Fibroblast of skin of right quadriceps (primary cell): Measurements from ENCODE around the gene CMYA5.

Experiments
- DNase-seq: peaks from one replicate; pipeline ENCODE4 v3.0.0-alpha.2; 2013

The CMYA5 gene

DNA sequence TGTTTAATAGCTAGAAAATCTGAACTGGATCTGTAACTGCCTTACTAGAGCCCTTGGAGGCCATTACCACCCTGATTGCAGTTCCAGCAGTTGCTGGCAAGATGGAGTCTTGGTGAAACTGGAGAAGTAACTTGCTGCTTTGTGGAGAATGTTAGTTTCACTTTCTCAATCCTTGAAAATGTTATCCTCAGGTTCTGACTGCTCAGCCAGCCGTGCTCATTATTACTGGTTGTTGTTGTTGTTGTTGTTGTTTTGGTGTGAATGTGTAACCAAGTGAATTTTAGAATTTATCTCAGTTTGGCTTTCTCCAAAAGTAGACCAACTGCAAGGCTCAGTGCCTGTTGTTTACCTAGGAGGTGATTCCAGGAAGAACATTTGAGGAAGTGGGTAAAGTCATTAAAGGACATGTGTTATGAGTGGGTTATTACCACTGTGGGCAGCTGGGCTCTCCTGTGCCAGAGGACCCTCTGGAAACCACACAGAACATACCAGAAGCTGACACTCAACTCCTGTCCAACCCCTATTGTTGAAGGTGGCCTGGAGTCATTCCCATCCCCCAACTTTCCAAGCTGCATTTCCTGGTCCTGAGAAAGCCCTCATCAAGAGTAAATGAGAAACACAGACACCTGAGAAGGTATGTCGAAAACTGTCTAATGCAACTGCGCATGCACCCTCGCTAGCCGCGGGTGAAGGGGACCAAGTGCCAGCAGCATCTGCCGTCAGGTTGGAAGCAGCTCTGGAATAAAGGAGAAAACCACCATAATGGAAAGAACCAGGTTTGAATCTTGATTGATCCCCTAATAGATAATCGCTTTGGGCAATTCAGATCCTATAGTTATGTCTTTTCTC, 111.6 kb downstream of the CMYA5 start:
- DNase-seq: no peak

DNA sequence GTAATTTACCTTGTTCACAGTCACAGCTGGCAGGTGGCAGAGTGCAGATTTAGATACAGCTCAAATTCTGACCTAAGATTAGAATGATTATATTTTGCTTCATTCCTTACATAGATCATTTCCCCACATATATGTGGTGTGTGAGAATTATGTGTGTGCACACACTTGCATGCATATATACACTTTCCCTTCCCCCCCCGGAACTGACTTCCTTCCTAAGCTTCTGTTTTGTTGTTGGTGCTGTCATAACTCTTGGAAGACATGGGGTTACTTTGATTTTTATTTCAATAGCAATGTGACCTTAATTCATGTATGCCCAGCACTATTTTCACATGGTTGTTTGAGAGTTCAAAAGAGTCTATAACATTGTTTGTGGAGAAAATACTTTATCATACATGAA, 112.8 kb downstream of the CMYA5 start:
- no peak for DNase-seq

DNA sequence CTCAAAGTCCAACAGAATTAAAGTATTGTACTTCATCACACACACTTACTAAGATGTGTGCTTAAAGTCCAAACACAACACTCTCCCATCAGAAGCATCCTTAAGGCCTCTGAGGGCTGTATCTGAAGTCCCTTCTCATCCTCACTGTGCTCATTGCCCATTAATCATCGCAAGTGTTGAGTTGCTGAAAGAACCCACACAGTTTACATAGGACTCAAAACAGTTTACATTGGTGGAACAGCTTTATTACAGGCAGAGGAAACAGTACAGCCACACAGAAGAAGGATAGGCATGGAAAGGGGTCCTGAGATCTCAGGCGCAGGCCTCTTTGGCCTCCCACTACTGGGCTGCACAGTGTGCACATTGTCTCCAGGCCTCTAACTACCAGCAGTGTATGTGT, 113.4 kb downstream of the CMYA5 start:
- no peak for DNase-seq

DNA sequence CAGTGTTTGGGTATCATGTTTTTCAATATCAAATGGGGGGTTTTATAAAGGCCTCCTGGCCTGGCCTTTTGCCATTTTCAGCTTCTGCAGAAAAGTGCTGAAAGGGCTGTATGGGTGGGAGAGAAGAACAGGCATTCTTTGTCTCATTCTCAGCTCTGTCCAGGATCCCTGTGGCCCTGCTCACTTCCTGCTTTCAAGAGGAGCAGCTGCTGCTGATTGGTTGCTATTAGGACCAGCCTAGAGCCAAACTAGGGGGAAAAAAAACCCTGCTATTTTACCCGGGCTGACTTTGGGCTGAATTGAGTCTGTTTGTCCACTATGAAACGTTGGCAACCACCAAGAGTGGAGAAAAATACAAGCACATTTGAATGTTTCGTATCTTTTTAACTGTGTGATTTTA, 117.1 kb downstream of the CMYA5 start:
- peak; percentile 14 for DNase-seq

DNA sequence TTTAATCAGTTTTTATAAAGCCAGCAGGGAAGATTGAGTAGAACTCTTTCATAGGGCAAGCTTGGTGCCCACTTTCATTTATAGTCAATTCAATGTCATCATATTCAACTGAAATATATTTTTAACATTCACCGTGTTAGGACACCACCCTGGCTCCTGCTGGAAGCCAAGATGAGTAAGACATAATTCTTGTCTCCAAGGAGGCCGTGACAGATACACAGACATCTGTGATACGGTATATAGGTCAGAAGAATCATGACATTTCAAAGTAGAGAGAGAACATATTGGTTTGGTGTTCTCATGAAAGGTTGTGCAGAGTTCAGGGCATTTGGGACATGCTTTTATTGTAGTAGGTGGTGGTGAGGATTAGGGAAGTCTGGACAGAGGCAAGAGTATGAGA, 120.1 kb downstream of the CMYA5 start:
- no peak for DNase-seq

DNA sequence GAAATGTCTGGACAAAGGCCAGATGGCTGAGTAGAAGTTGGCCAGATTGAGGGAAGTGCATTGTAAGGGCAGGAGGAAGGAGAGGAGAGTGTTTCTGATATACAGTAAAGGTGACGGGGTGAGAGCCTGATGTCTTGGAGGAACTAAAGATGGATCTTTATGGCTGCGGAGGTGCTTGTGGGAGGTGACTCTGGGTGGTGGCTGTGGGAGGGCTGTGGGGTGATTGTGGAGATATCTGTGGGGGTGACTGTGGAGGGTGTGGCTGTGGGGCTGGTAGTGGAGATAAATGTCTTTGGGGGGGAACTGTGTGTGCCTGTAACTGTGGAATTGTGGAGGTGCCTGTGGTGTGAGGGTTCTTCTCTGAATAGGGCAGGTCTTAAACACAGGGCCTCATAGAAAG, 121.4 kb downstream of the CMYA5 start:
- DNase-seq: no peak

DNA sequence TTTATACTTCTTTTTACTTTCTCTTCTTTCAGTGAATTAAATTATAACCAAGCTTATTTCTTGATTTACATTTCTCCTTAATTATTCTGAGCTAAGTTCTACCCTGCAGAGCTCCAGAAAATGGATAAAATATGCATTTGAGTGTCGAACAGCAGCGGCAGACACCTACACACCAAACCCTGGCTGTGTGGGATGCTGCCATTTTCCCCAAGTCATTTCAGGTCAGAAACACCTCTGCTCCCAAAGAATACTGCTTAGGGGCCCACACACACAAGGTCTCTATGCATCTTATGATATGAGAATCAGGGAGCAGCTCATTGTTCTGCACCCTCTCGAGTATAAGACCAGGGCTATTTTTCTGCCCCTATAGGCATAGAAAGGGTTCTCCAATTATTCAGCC, 122.3 kb downstream of the CMYA5 start:
- DNase-seq: no peak

DNA sequence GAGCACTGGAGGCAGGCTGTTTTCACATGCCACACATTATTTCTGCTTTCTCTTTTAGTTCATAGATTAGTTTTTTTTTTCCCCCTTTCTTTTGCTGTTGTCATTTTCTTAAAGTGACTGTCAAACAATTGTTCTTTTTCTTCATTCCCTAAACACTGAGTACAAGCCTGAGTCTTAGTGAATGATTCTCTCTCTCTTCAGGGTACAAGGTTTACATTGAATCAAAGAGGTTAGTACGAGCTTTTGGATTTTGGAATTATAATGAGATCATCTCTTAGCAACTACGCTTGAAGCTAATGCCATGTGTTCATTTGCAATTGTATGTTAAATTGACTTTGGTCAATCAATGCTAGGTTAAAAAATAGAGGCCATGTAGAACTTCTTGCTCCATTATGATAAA, 125.1 kb downstream of the CMYA5 start:
- DNase-seq: no peak

DNA sequence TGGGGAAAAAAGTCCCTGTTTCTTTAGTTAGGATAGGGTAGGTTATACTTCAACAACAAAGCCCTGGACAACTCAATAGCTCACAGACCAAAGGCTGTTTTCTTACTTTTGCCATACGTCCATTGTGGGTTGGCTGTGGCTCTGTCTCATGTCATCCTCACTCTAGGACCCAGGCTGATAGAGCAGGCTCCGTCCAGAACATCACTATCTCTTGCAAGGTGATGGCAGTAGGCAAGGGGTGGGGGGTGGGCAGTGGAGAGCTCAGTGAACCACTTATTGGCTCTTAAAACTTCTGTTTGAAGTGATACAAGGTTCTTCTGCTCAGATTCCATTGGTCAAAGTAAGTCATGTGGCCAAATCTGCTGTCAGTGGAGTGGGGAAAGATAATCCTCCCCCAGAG, 126.4 kb downstream of the CMYA5 start:
- no peak for DNase-seq

DNA sequence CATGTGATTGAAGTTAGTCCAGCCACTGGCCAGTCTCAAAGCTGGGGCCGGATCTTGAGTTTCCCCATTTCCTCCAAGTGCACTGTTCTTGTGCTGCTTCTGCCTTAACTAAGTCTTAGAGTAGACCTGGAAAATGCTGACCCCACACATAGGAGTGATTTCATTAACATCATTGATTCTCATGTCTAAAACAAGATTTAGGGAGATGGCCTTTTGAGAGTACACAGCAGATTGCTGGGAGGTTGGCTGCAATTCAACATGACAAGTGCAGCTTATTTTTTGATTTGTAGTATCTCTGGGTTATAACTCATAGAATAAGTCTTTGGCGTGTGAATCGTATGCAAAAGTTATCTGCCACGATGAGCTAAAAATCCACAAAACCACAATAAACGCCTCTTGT, 131.0 kb downstream of the CMYA5 start:
- DNase-seq: no peak

DNA sequence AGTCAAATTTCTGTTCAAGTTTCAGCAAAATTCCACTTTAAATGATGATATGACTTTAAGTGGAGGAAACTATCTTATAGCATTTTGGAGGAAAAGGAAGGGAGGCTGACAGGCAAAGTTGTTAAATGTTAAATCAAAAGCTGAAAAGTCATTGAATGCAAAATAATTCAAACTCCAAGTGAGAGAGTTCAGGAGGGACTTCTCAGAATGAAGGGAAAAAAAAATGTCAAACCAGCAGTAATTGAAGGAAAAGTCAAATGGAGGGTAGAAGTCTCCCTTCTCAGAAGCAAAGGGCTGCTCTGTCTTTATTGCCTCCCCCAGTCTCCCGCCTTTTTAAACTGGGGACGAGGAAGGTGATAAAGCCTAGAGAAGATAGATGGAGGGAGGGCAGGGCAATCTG, 134.8 kb downstream of the CMYA5 start:
- DNase-seq: no peak

DNA sequence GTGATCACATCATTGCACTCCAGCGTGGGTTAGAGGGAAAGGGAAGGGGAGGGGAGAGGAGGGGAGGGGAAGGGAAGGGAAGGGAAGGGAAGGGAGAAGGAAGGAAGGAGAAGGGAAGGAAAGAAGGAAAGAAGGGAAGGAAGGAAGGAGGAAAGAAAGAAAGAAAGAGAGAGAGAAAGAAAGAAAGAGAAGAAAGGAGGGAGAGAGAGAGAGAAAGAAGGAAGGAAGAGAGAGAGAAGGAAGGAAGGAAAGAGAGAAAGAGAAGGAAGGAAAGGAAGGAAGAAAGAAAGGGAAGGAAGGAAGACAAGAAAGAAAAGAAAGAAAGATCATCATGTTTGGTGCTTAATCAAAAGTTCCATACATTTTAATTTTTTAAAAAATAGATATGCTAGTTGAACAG, 136.2 kb downstream of the CMYA5 start:
- DNase-seq: no peak

DNA sequence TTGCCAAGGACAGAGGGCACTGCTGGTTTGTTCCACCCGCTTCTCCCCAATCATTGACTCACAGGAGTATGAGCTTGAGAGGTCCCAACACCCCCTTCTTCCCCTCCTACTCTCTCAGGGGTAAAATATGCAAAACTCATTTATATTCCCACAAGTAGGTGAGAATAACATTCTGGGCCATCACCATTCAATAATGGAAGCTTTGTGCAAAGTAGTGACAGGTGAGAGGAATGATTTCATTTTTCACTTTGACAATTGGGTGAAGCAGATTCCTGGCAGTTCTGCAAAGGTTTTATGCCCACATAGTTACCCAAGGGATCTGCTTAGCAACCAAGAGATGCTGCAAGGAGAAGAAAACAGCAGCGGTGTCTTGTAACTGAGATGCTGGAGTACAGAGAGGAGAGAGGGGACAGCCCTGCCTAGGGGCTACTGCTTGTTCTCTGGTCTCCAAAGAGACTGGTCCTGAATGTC, 137.6 kb downstream of the CMYA5 start:
- no peak for DNase-seq

DNA sequence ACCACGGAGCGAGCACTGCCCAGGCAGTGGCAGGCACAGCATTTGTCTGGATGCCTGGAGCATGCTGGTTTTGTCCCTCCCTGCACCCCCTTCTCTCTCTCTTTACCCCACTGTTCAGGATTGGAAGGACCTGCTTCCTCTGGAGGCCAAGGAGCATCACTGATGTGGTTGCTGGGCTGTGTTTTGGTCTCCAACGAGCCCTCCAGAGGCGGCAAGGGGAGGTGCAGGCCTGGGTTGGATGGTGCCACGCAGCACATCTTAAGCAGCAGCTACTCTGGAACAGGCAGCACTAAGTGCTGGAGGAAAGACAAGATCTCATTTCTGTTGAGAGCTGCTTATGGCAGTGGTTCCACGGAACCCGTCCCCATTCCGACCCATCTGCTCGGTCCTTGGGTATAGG, 139.6 kb downstream of the CMYA5 start:
- no peak for DNase-seq

DNA sequence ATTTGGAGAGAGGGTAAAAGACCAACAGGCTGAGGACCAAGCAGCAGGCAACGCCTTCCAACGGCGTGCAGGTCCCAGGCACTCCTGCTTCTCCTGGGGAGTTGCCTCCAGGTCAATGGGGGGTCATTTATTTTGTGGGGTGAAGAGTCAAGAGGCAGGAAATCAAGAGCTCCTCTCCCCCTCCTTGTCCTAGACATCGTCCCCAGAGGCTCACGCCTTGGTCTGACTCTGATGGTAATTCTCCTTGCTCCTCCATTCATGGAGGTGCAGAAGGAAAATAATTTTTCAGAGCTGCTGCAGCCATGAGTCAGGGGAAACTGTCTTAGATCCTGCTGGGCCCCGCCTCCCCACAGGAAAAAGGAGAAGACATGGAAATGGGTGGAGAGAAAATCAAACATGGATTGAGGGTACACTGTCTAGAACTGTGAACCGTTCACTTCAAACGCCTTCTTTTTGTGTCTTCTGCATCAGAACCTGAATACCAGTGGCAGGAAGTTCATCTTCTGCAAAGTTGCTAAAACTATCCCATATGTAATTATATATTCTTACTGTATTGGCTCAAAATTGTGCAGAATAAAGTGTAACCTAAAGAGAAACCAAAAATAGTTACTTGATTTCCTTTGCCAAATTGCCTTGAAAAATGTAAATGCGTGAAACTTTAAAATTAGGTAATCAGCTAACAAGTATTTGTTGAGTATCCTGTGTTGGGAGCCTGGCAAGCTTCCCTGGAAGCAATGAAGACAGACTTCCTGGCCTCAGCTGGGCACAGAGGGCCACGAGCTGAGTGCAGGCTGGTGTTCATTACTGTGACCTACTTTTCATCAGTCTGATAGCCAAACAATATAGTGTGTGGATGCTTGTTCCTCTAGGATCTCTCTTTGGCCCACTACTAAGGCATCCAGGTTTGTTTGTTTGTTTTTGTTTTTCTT, 142.0 kb downstream of the CMYA5 start:
- DNase-seq: no peak

DNA sequence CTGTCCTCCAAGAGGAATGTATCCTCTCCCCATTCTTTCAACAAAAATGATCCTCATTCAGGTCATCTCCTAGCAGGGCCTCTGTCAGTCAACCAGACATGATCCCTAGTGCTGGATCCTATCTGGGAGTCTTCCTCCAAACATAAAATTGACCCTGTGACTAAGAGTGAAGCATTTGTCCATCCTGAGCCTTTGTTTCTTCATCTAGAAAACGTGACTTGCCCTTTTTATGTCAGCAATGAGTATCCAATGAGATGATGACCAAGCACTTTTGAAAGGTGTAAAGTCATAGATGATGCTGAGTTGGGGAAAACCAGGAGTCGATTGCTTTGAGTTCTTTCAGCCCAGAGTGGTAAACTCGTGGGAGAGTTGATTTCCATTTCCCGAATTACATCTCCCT, 143.3 kb downstream of the CMYA5 start:
- no peak for DNase-seq

DNA sequence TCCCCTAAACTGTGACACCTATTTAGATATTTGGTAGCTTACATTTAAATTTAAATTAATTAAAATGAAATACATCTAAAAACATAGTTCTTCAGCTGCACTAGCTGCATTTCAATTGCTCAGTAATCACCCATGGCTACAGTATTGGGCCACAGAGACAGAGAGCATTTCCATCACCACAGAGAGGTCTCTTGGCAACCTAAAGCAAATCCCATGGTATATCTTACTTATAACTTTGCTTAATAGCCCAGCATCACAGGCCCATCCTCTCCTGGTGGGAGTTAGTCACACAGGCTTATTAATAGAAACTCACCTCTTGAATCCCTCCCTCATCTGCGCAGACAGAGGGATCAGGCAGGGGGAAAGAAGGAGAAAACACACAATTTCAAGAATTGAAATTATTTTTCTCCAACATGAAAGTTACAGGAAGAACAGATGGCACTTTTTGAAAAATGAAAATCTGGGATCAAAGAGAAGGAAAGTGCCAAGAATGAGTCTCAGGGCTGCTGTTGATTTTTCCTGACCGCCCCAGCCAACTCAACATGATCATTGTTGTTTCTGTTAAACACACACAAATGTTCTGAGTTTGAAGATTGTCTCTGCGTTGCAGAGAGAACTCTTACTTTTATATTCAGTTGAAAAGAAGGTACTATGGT, 144.6 kb downstream of the CMYA5 start:
- DNase-seq: no peak

DNA sequence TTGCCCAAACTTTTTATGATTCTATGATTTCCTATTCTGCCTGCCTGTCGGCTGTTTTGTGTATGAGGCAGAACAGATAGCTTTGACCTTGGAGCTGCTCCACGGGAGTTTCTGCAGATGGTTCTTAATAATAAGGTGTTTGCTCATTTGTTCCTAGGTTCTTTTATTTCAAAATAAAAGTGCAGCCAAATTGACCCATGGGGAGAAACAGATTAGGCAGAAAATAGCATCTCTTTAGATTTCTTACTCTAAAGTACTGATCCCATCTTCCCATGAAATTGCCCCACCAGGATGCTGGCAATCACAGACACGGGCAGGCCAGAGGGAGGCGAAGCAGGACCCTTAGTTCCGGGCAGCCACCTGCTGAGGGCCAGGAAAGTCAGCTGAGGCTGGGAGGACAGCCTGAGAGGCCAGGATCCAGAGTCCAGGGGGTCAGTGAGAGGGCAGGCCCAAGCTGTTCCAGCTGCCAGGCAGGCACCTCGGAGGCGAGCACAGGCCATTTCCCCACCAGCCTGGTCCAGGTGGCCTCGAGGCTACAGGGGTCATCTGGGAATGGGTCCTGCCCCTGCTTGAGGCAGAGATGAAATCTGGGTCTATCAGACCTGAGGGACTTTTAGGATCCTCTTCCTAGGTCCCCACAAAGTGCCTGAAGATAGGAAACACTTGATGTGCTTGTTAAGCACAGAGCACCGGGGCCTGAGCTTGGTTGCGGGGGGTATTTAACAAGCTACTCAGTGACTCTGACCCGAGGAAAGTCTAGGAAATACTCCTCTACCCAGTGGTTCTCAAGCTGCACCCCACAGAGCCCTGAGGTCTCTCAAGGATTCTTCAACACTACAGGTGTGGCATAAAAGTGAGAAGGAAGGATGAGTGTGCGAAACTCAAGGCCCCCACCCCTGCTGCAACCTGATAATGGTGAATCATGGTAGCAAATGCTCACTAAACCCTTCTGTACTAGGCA, 145.4 kb downstream of the CMYA5 start:
- DNase-seq: no peak

DNA sequence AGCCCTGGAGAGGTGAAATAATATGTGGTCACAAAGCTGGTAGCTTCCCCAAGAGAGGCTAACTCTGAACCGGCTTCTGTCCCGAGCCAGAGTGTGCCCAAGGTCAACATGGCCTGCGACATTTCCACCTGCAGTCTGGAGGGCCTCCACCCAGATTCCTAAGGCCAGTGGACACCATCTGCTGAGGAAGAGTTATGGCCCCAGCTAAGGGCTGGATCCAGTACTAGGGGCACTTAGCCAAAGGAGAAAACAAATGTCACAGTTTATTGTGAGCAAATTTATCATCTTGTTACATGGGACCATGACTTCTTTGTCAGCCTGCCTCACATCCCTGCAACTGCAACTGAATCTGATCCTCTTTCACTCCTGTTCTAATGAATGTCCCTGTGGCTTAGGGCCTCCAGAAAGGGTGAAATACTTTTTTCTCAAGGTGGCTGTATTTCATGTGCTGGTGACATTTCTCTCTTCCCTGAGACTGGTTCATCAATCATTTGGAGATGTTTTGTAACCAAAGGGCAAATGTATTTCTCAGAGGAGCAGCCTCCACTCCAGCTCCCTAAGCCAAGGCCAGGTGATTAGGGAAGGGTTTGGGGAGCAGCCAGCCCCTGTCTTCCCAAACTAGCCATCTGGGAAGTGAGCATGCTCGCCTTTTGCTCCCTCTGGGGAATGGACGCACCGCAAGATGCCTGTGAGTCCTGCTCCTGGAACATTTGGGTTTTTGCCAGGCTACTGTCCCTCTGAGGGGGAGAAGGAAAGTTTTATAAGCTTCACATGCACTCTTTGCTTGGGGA, 148.3 kb downstream of the CMYA5 start:
- peak; percentile 28 for DNase-seq

DNA sequence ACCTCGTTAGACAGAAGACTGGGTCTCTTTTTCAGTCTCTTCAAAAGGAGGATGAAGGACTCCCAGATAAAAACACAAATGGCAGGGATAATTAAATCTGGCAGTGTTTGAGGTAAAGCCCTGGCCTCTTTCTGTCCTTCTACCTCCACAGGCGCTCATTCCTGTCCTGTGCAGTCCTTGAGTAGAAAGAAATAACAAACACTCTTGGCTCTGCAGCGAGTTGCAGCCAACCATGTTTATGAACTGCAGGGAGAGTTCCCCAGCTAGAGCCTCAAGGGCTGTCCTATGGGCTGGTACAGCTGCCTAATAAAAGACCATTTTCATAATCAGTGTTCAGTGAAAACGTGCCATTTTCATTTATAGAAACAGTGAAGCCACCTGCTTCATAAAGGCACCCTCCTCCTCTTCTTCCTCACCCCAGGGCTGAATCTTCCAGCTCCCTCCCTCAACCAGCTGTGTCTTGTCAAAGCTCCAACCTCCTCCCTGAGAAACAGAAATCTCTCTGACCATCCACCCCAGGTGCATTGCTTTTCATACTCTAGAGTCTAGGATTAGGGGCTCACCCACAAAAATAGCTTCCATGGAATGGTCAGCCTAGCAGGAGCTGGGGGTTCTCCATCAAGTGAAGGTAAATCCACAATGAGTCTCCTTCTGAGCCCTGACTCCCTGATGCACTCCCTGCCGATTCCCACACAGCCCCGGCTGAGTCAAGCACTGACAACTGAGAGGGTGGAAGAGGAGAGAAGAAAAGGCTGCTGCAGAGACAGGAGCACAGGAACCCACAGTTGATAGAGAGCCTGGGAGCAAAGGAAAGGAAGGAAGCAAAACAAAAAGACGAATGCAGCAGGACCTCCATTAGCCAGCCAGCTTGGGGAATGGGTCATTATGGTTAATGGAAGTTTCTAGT, 150.7 kb downstream of the CMYA5 start:
- no peak for DNase-seq
